Fibroblast of villous mesenchyme (primary cell): ENCODE results near the gene GDAP2. TPM values are rescaled to one million over a fixed set of nuclear protein-coding genes. Genes with fewer than 3 reads are reported as not detected.

Experiments
- DNase-seq: peaks from one replicate; pipeline ENCODE4 v3.0.0-alpha.2; 2010; ENCODE audit warnings: low read depth
- H3K4me3 ChIP-seq: 2 replicates; pipeline ENCODE4 v1.5.1; 2011; ENCODE audit warnings: low read depth, mild to moderate bottlenecking, low read length
- CTCF ChIP-seq: IDR thresholded peaks from 2 replicates; pipeline ENCODE4 v1.5.1; 2012; ENCODE audit warnings: low read depth, mild to moderate bottlenecking, low read length; ENCODE audit not compliant: insufficient read depth
- total RNA-seq: library from RNA; depleted of rRNA; stranded (reverse); fragments of >200 nt; gene quantifications from 2 replicates; pipeline ENCODE4 v1.2.3, GENCODE V29; 2012

Gene GDAP2
- total RNA-seq, 1 donor = 34.5 TPM

- TF ChIP-seq CTCF = no peak
- H3K4me3 ChIP-seq = no peak overlapping the region
- DNase-seq = no peak
These were observed 97.0 kb downstream of the GDAP2 start for GRCh38 chr1:117832453-117832852.

- H3K4me3 ChIP-seq = no peak overlapping the region
- no peak for TF ChIP-seq CTCF
- DNase-seq = no peak
These were observed 99.2 kb downstream of the GDAP2 start for GRCh38 chr1:117830222-117830621.

- DNase-seq = peak; percentile 80
- no peak for TF ChIP-seq CTCF
- no peak overlapping the region for H3K4me3 ChIP-seq
These were observed 101.2 kb downstream of the GDAP2 start for GRCh38 chr1:117828201-117828600.

- peak; percentile 71 for DNase-seq
- no peak for TF ChIP-seq CTCF
- H3K4me3 ChIP-seq = no peak overlapping the region
These were observed 102.8 kb downstream of the GDAP2 start for GRCh38 chr1:117826540-117827078.

- DNase-seq = peak; percentile 33
- no peak for TF ChIP-seq CTCF
- no peak overlapping the region for H3K4me3 ChIP-seq
These were observed 103.3 kb downstream of the GDAP2 start for GRCh38 chr1:117826119-117826518.

- TF ChIP-seq CTCF = no peak
- no peak overlapping the region for H3K4me3 ChIP-seq
- DNase-seq = no peak
These were observed 104.0 kb downstream of the GDAP2 start for GRCh38 chr1:117825414-117825813.

GRCh38 chr1:117824616-117825015 is 104.8 kb downstream of the GDAP2 start:
- DNase-seq = no peak
- TF ChIP-seq CTCF = no peak
- no peak overlapping the region for H3K4me3 ChIP-seq
